H9 (cell line): Measurements from ENCODE around the gene GLT1D1. TPM values are rescaled to one million over a fixed set of nuclear protein-coding genes. Genes with fewer than 3 reads are reported as not detected.

Experiments
- DNase-seq: peaks from one replicate; pipeline ENCODE4 v3.0.0-alpha.2; 2017
- H2AFZ ChIP-seq: one replicate; pipeline ENCODE4 v1.6.1; 2013; ENCODE audit warnings: mild to moderate bottlenecking, low read length, control low read depth, moderate library complexity
- H2AK5ac ChIP-seq: 2 replicates; pipeline ENCODE4 v1.6.1; 2013; ENCODE audit warnings: low read length, control low read depth, mixed read lengths; ENCODE audit not compliant: insufficient read length
- H2BK120ac ChIP-seq: one replicate; pipeline ENCODE4 v1.6.1; 2013; ENCODE audit warnings: low read depth, mild to moderate bottlenecking, low read length, control low read depth, inconsistent platforms; ENCODE audit not compliant: poor library complexity, severe bottlenecking
- H2BK12ac ChIP-seq: 2 replicates; pipeline ENCODE4 v1.6.1; 2013; ENCODE audit warnings: low read length, control low read depth, mixed read lengths, low read depth; ENCODE audit not compliant: insufficient read length
- H2BK15ac ChIP-seq: 2 replicates; pipeline ENCODE4 v1.6.1; 2013; ENCODE audit warnings: low read depth, low read length, control low read depth
- H2BK20ac ChIP-seq: one replicate; pipeline ENCODE4 v1.6.1; 2013; ENCODE audit warnings: low read depth, mild to moderate bottlenecking, low read length, control low read depth, inconsistent platforms; ENCODE audit not compliant: poor library complexity, severe bottlenecking
- H2BK5ac ChIP-seq: 2 replicates; pipeline ENCODE4 v1.6.1; 2013; ENCODE audit warnings: low read length, control low read depth, mixed read lengths; ENCODE audit not compliant: insufficient read length
- H3K14ac ChIP-seq: 2 replicates; pipeline ENCODE4 v1.6.1; 2013; ENCODE audit warnings: low read length, control low read depth; ENCODE audit not compliant: insufficient read depth
- H3K18ac ChIP-seq: 2 replicates; pipeline ENCODE4 v1.6.1; 2013; ENCODE audit warnings: low read depth, mild to moderate bottlenecking, mixed read lengths, low read length, control low read depth; ENCODE audit not compliant: insufficient read length
- H3K23ac ChIP-seq: 2 replicates; pipeline ENCODE4 v1.6.1; 2013; ENCODE audit warnings: low read length, control low read depth, mixed read lengths, low read depth; ENCODE audit not compliant: insufficient read length
- H3K23me2 ChIP-seq: 2 replicates; pipeline ENCODE4 v1.6.1; 2013; ENCODE audit warnings: low read depth, mild to moderate bottlenecking, mixed read lengths, low read length, control low read depth; ENCODE audit not compliant: insufficient read length, poor library complexity, severe bottlenecking
- H3K27ac ChIP-seq: 2 replicates; pipeline ENCODE4 v1.5.1; 2013; ENCODE audit warnings: low read length, control low read depth, mixed read lengths, low read depth; ENCODE audit not compliant: insufficient read length
- H3K27me3 ChIP-seq: 2 replicates; pipeline ENCODE4 v1.6.1; 2013; ENCODE audit warnings: low read length, control low read depth, inconsistent platforms; ENCODE audit not compliant: insufficient read depth
- H3K4ac ChIP-seq: 2 replicates; pipeline ENCODE4 v1.6.1; 2013; ENCODE audit warnings: low read depth, mild to moderate bottlenecking, control low read depth, inconsistent platforms, low read length, moderate library complexity
- H3K4me1 ChIP-seq: 2 replicates; pipeline ENCODE4 v1.6.1; 2013; ENCODE audit warnings: low read length, control low read depth, inconsistent platforms; ENCODE audit not compliant: insufficient read depth
- H3K4me2 ChIP-seq: 2 replicates; pipeline ENCODE4 v1.6.1; 2013; ENCODE audit warnings: low read length, control low read depth, mixed read lengths; ENCODE audit not compliant: insufficient read length, insufficient read depth
- H3K56ac ChIP-seq: 2 replicates; pipeline ENCODE4 v1.6.1; 2013; ENCODE audit warnings: low read depth, mild to moderate bottlenecking, mixed read lengths, low read length, control low read depth; ENCODE audit not compliant: insufficient read length
- H3K79me1 ChIP-seq: 2 replicates; pipeline ENCODE4 v1.6.1; 2013; ENCODE audit warnings: low read depth, mild to moderate bottlenecking, moderate library complexity, low read length, control low read depth, inconsistent platforms; ENCODE audit not compliant: insufficient read depth, poor library complexity, severe bottlenecking
- H3K79me2 ChIP-seq: 2 replicates; pipeline ENCODE4 v1.6.1; 2013; ENCODE audit warnings: low read length, control low read depth, inconsistent platforms; ENCODE audit not compliant: insufficient read depth
- H3K9ac ChIP-seq: 2 replicates; pipeline ENCODE4 v1.6.1; 2013; ENCODE audit warnings: low read length, control low read depth, mixed read lengths; ENCODE audit not compliant: insufficient read length; ENCODE audit errors: extremely low read depth
- H3K9me3 ChIP-seq: one replicate; pipeline ENCODE4 v1.6.1; 2013; ENCODE audit warnings: low read depth, low read length, inconsistent platforms; ENCODE audit not compliant: control insufficient read depth
- H3T11ph ChIP-seq: one replicate; pipeline ENCODE4 v1.6.1; 2013; ENCODE audit warnings: mild to moderate bottlenecking, low read length, control low read depth, inconsistent platforms
- H4K20me1 ChIP-seq: one replicate; pipeline ENCODE4 v1.6.1; 2013; ENCODE audit not compliant: control insufficient read depth, insufficient read length, insufficient read depth
- H4K5ac ChIP-seq: 2 replicates; pipeline ENCODE4 v1.6.1; 2013; ENCODE audit warnings: low read depth, mild to moderate bottlenecking, mixed read lengths, low read length, control low read depth; ENCODE audit not compliant: insufficient read length
- H4K8ac ChIP-seq: replicated peaks from 2 replicates; pipeline ENCODE4 v1.6.1; 2013; ENCODE audit warnings: low read length, control low read depth, mixed read lengths, low read depth; ENCODE audit not compliant: insufficient read length
- H4K91ac ChIP-seq: 2 replicates; pipeline ENCODE4 v1.6.1; 2013; ENCODE audit warnings: low read depth, mild to moderate bottlenecking, moderate library complexity, mixed read lengths, low read length, control low read depth; ENCODE audit not compliant: insufficient read length
- H3K27ac Mint-ChIP-seq, 3 experiments: 2 replicates in 2 of 3; 3 replicates in 1 of 3; pipeline ENCODE4 v1.8.0; 2020 to 2021; ENCODE audit warnings: mixed read lengths in 3 of 3, mild to moderate bottlenecking in 1 of 3, moderate library complexity in 1 of 3
- H3K27me3 Mint-ChIP-seq: 2 replicates; pipeline ENCODE4 v1.8.0; 2021; ENCODE audit warnings: low read depth, mild to moderate bottlenecking, moderate library complexity, mixed read lengths
- H3K36me3 Mint-ChIP-seq, 3 experiments: 2 replicates in 2 of 3; 3 replicates in 1 of 3; pipeline ENCODE4 v1.8.0; 2020 to 2021; ENCODE audit warnings: low read depth in 3 of 3, mixed read lengths in 3 of 3; ENCODE audit not compliant: insufficient read depth in 1 of 3
- H3K4me1 Mint-ChIP-seq, 2 experiments: 2 replicates each; pipeline ENCODE4 v1.8.0; 2020; ENCODE audit warnings: mixed read lengths in 2 of 2
- H3K4me3 Mint-ChIP-seq, 2 experiments: 2 replicates in 1 of 2; 3 replicates in 1 of 2; pipeline ENCODE4 v1.8.0; 2020 to 2021; ENCODE audit warnings: mild to moderate bottlenecking in 2 of 2, mixed read lengths in 2 of 2, moderate library complexity in 1 of 2
- H3K9me3 Mint-ChIP-seq, 2 experiments: 2 replicates in 1 of 2; 3 replicates in 1 of 2; pipeline ENCODE4 v1.8.0; 2020; ENCODE audit warnings: mild to moderate bottlenecking in 2 of 2, mixed read lengths in 2 of 2, moderate library complexity in 1 of 2
- CTCF ChIP-seq: fragments of 200-600 bp; sonication (generic); conservative IDR thresholded peaks from 3 replicates; pipeline ENCODE4 v1.8.0; 2021; ENCODE audit warnings: antibody characterized with exemption, mild to moderate bottlenecking
- WGBS: extraction: QIAGEN DNeasy Blood & Tissue Kit; methylation state at CpG from one replicate; pipeline ENCODE4 v1.1.7; 2013; ENCODE audit warnings: missing lambda C conversion rate, low lambda C conversion rate, mixed read lengths; ENCODE audit not compliant: insufficient read length; ENCODE audit errors: extremely low coverage; 5-methylcytosine and 5-hydroxymethylcytosine counted together
- total RNA-seq: library from RNA; stranded (reverse); gene quantifications from 2 replicates; pipeline ENCODE4 v1.2.1, GENCODE V29; 2021

GLT1D1 gene
- total RNA-seq, 1 experiment from 2014 or later = 7.0 TPM

DNA sequence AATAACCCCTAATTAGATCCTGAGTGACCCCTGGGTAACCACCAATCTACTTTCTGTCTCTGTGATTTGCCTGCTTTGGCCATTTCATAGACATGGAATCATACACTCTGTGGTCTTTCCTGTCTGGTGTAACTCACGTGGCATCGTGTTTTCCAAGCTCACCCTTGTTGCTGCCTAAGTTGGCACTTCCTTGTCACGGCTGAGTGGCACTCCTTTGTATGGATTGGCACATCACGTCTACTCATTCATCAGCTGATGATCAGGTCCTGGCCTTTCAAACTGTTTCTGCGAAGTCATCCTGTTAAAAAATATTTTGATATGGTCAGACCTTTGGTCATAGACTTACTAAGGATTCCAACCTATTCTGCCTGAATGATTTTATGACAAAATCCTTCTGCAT lies 87.7 kb downstream of the GLT1D1 start:
- Histone ChIP-seq H3K9me3 (no peaks in the 10 kb centered on the region), H3K27ac (no peak overlapping the region), H2BK5ac (no peak overlapping the region), H4K20me1 (no peaks in the 10 kb centered on the region), H3K18ac (no peak overlapping the region), H3K79me1 (no peaks in the 10 kb centered on the region), H2BK12ac (no peak overlapping the region), H3K14ac (no peak overlapping the region), H3K56ac (no peak overlapping the region), H2BK15ac (no peak overlapping the region), H3K4me1 (no peaks in the 10 kb centered on the region; the same call in 1 of the 2 replicates), H2AK5ac (no peak overlapping the region), H3T11ph (no peak overlapping the region), H3K79me2 (no peaks in the 10 kb centered on the region), H3K27me3 (no peaks in the 10 kb centered on the region), H4K5ac (no peak overlapping the region), H3K23me2 (no peaks in the 10 kb centered on the region), H3K4ac (no peak overlapping the region), H2BK120ac (no peak overlapping the region), H3K4me2 (no peak overlapping the region), H2AFZ (no peak overlapping the region), H3K23ac (no peak overlapping the region), H2BK20ac (no peak overlapping the region), H4K91ac (no peak overlapping the region), H3K9ac (no peak overlapping the region), H4K8ac (no peak overlapping the region)
- Mint-ChIP-seq H3K36me3 (no peaks in the 10 kb centered on the region), H3K27me3 (no peaks in the 10 kb centered on the region; the same call in 1 of the 2 replicates), H3K9me3 (no peaks in the 10 kb centered on the region; a peak in 1 of 5 replicates), H3K4me1 (peaks cover 13 to 14% of the 10 kb centered on the region in 2 experiments), H3K4me3 (no peak overlapping the region), H3K27ac (no peak overlapping the region; a peak in 1 of 7 replicates)
- no CpG with 5 or more reads among the region's 5 CpGs for WGBS
- no peak for DNase-seq
- no peak for TF ChIP-seq CTCF
